Liver (tissue), 9 donors: Measurements from ENCODE around the gene SYT13. TPM values are rescaled to one million over a fixed set of nuclear protein-coding genes. Genes with fewer than 3 reads are reported as not detected.

Experiments
- DNase-seq: peaks from one replicate; pipeline ENCODE4 v3.0.0-alpha.2; 2017; ENCODE audit warnings: low spot score
- H3K27ac ChIP-seq, 2 donors: one replicate each; pipeline ENCODE4 v1.7.0; 2013; ENCODE audit warnings: inconsistent platforms in 2 of 2, low read length in 2 of 2, control low read depth in 1 of 2, low read depth in 1 of 2, mild to moderate bottlenecking in 1 of 2
- H3K27me3 ChIP-seq, 4 donors: one replicate each; pipeline versions ENCODE4 v1.6.1 to v1.7.0; 2013; ENCODE audit warnings: low read length in 3 of 4, inconsistent platforms in 1 of 4, mild to moderate bottlenecking in 1 of 4, moderate library complexity in 1 of 4; ENCODE audit not compliant: control insufficient read depth in 4 of 4, insufficient read depth in 4 of 4
- H3K36me3 ChIP-seq, 4 donors: one replicate each; pipeline versions ENCODE4 v1.6.1 to v1.7.0; 2013; ENCODE audit warnings: low read length in 3 of 4, mild to moderate bottlenecking in 3 of 4, low read depth in 1 of 4, moderate library complexity in 1 of 4; ENCODE audit not compliant: control insufficient read depth in 4 of 4, insufficient read depth in 3 of 4
- H3K4me1 ChIP-seq, 4 donors: one replicate each; pipeline versions ENCODE4 v1.6.1 to v1.7.0; 2013; ENCODE audit warnings: low read length in 3 of 4, mild to moderate bottlenecking in 3 of 4, moderate library complexity in 1 of 4; ENCODE audit not compliant: control insufficient read depth in 4 of 4, insufficient read depth in 4 of 4
- H3K4me3 ChIP-seq, 3 donors: one replicate each; pipeline versions ENCODE4 v1.6.1 to v1.7.0; 2013; ENCODE audit warnings: low read length in 3 of 3, control low read depth in 1 of 3, low read depth in 1 of 3, mild to moderate bottlenecking in 1 of 3
- H3K9ac ChIP-seq, 2 donors: one replicate each; pipeline ENCODE4 v1.7.0; 2013; ENCODE audit warnings: low read length in 2 of 2, mild to moderate bottlenecking in 2 of 2, moderate library complexity in 2 of 2, control low read depth in 1 of 2, low read depth in 1 of 2
- H3K9me3 ChIP-seq, 4 donors: one replicate each; pipeline versions ENCODE4 v1.6.1 to v1.7.0; 2013; ENCODE audit warnings: low read length in 3 of 4; ENCODE audit not compliant: control insufficient read depth in 4 of 4
- EGR1 ChIP-seq, 2 donors: IDR thresholded peaks; 2 replicates each; pipeline ENCODE4 v1.6.1; 2016 to 2018; ENCODE audit warnings: antibody characterized with exemption in 2 of 2, low read depth in 2 of 2
- FOXA1 ChIP-seq: IDR thresholded peaks from 2 replicates; pipeline ENCODE4 v1.6.1; 2016; ENCODE audit warnings: antibody characterized with exemption
- FOXA2 ChIP-seq: IDR thresholded peaks from 2 replicates; pipeline ENCODE4 v1.6.1; 2016; ENCODE audit warnings: antibody characterized with exemption
- GABPA ChIP-seq, 2 donors: IDR thresholded peaks in 1 of 2; conservative IDR thresholded peaks in 1 of 2; 2 replicates each; pipeline ENCODE4 v1.6.1; 2016; ENCODE audit warnings: antibody characterized with exemption in 2 of 2, mild to moderate bottlenecking in 1 of 2, moderate library complexity in 1 of 2
- HNF4A ChIP-seq, 2 donors: conservative IDR thresholded peaks; 2 replicates each; pipeline ENCODE4 v1.6.1; 2016; ENCODE audit warnings: antibody characterized with exemption in 2 of 2, mild to moderate bottlenecking in 2 of 2
- HNF4G ChIP-seq: IDR thresholded peaks from 2 replicates; pipeline ENCODE4 v1.6.1; 2016; ENCODE audit warnings: antibody characterized with exemption
- JUND ChIP-seq, 2 donors: IDR thresholded peaks; 2 replicates each; pipeline ENCODE4 v1.6.1; 2016; ENCODE audit warnings: antibody characterized with exemption in 2 of 2
- NR2F2 ChIP-seq: IDR thresholded peaks from 2 replicates; pipeline ENCODE4 v1.6.1; 2016; ENCODE audit warnings: antibody characterized with exemption
- RAD21 ChIP-seq, 2 donors: IDR thresholded peaks; 2 replicates each; pipeline ENCODE4 v1.6.1; 2016; ENCODE audit warnings: antibody characterized with exemption in 2 of 2, mild to moderate bottlenecking in 2 of 2
- RXRA ChIP-seq, 2 donors: IDR thresholded peaks; 2 replicates each; pipeline ENCODE4 v1.6.1; 2017 to 2018; ENCODE audit warnings: antibody characterized with exemption in 2 of 2, mild to moderate bottlenecking in 1 of 2
- SP1 ChIP-seq: IDR thresholded peaks from 2 replicates; pipeline ENCODE4 v1.6.1; 2018; ENCODE audit warnings: antibody characterized with exemption, mild to moderate bottlenecking
- TAF1 ChIP-seq: conservative IDR thresholded peaks from 2 replicates; pipeline ENCODE4 v1.6.1; 2016; ENCODE audit warnings: antibody characterized with exemption, mild to moderate bottlenecking
- YY1 ChIP-seq: IDR thresholded peaks from 2 replicates; pipeline ENCODE4 v1.6.1; 2016; ENCODE audit warnings: antibody characterized with exemption, mild to moderate bottlenecking
- WGBS: extraction: QIAGEN DNeasy Blood & Tissue Kit; methylation state at CpG from one replicate; pipeline ENCODE4 v1.1.7; 2013; 5-methylcytosine and 5-hydroxymethylcytosine counted together
- polyA plus RNA-seq, 2 donors: library from polyadenylated mRNA; stranded (reverse) in 1 of 2; unstranded in 1 of 2; fragments of 200-250 nt in 1 of 2; fragments of >200 nt in 1 of 2; fragmentation: Nextera tagmentation in 1 of 2; extraction: Ambion mirVana in 1 of 2; gene quantifications; one replicate each; pipeline versions ENCODE4 v1.2.1 to v1.2.3, GENCODE V29; 2013 to 2015
- total RNA-seq, 2 donors: library from RNA; depleted of rRNA; stranded (reverse); fragments of >200 nt; gene quantifications; one replicate each; pipeline ENCODE4 v1.2.3, GENCODE V29; 2014
- TF ChIP-seq, protein P1 (sequence below): IDR thresholded peaks from 2 replicates; pipeline ENCODE4 v1.6.1; 2016; ENCODE audit warnings: antibody characterized with exemption
- TF ChIP-seq, protein P2 (sequence below): IDR thresholded peaks from 2 replicates; pipeline ENCODE4 v1.6.1; 2016; ENCODE audit warnings: antibody characterized with exemption, mild to moderate bottlenecking
- TF ChIP-seq, protein P3 (sequence below): fragments of 150-350 bp; IDR thresholded peaks from 2 replicates; pipeline ENCODE4 v1.5.1; 2017; ENCODE audit warnings: improper control_type of control experiment, low read depth, low read length; ENCODE audit not compliant: missing input control
- TF ChIP-seq, protein P4 (sequence below): IDR thresholded peaks from 2 replicates; pipeline ENCODE4 v1.6.1; 2016; ENCODE audit warnings: antibody characterized with exemption
- TF ChIP-seq, protein P5 (sequence below): IDR thresholded peaks from 2 replicates; pipeline ENCODE4 v1.6.1; 2016; ENCODE audit warnings: antibody characterized with exemption
- donor health status: healthy.
- donor health status: healthy.
- donor health status: healthy.
- donor health status: healthy.
- donor health status: healthy.

SYT13 gene
- total and polyA plus RNA-seq, 4 donors: 0.05 to 0.33 (median 0.14) TPM

GRCh38 chr11:45275828-45276227, 10.3 kb downstream of the SYT13 start:
- 64% methylated on average over 4 of the region's 4 CpGs for WGBS
- Histone ChIP-seq H3K27me3 (peaks cover 0 to 9% (median 0%) of the 10 kb centered on the region in 4 donors), H3K9me3 (peaks cover 0 to 6% (median 0%) of the 10 kb centered on the region in 4 donors), H3K4me3 (no peak overlapping the region), H3K4me1 (no peaks in the 10 kb centered on the region), H3K36me3 (peaks cover 0 to 3% (median 0%) of the 10 kb centered on the region in 4 donors), H3K27ac (no peak overlapping the region), H3K9ac (no peak overlapping the region)
- DNase-seq: no peak
- TF ChIP-seq SP1 (no peak), FOXA1 (no peak), RXRA (IDR thresholded peaks at IDR 0.05) (no peak), TAF1 (no peak), HNF4G (no peak), NR2F2 (no peak), FOXA2 (no peak), EGR1 (IDR thresholded peaks at IDR 0.05; ENCODE audit: low read depth in 2 of 2) (no peak), GABPA (IDR thresholded peaks at IDR 0.05 in 1 of 2, conservative IDR thresholded peaks at IDR 0.05 in 1 of 2) (no peak), RAD21 (IDR thresholded peaks at IDR 0.05) (no peak), HNF4A (conservative IDR thresholded peaks at IDR 0.05) (no peak), YY1 (no peak), JUND (IDR thresholded peaks at IDR 0.05) (no peak)
- TF ChIP-seq, protein P1, sequence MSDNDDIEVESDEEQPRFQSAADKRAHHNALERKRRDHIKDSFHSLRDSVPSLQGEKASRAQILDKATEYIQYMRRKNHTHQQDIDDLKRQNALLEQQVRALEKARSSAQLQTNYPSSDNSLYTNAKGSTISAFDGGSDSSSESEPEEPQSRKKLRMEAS: no peak
- TF ChIP-seq, protein P2, sequence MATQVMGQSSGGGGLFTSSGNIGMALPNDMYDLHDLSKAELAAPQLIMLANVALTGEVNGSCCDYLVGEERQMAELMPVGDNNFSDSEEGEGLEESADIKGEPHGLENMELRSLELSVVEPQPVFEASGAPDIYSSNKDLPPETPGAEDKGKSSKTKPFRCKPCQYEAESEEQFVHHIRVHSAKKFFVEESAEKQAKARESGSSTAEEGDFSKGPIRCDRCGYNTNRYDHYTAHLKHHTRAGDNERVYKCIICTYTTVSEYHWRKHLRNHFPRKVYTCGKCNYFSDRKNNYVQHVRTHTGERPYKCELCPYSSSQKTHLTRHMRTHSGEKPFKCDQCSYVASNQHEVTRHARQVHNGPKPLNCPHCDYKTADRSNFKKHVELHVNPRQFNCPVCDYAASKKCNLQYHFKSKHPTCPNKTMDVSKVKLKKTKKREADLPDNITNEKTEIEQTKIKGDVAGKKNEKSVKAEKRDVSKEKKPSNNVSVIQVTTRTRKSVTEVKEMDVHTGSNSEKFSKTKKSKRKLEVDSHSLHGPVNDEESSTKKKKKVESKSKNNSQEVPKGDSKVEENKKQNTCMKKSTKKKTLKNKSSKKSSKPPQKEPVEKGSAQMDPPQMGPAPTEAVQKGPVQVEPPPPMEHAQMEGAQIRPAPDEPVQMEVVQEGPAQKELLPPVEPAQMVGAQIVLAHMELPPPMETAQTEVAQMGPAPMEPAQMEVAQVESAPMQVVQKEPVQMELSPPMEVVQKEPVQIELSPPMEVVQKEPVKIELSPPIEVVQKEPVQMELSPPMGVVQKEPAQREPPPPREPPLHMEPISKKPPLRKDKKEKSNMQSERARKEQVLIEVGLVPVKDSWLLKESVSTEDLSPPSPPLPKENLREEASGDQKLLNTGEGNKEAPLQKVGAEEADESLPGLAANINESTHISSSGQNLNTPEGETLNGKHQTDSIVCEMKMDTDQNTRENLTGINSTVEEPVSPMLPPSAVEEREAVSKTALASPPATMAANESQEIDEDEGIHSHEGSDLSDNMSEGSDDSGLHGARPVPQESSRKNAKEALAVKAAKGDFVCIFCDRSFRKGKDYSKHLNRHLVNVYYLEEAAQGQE: no peak
- TF ChIP-seq, protein P3, sequence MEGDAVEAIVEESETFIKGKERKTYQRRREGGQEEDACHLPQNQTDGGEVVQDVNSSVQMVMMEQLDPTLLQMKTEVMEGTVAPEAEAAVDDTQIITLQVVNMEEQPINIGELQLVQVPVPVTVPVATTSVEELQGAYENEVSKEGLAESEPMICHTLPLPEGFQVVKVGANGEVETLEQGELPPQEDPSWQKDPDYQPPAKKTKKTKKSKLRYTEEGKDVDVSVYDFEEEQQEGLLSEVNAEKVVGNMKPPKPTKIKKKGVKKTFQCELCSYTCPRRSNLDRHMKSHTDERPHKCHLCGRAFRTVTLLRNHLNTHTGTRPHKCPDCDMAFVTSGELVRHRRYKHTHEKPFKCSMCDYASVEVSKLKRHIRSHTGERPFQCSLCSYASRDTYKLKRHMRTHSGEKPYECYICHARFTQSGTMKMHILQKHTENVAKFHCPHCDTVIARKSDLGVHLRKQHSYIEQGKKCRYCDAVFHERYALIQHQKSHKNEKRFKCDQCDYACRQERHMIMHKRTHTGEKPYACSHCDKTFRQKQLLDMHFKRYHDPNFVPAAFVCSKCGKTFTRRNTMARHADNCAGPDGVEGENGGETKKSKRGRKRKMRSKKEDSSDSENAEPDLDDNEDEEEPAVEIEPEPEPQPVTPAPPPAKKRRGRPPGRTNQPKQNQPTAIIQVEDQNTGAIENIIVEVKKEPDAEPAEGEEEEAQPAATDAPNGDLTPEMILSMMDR: no peak
- TF ChIP-seq, protein P4, sequence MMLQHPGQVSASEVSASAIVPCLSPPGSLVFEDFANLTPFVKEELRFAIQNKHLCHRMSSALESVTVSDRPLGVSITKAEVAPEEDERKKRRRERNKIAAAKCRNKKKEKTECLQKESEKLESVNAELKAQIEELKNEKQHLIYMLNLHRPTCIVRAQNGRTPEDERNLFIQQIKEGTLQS: no peak
- TF ChIP-seq, protein P5, sequence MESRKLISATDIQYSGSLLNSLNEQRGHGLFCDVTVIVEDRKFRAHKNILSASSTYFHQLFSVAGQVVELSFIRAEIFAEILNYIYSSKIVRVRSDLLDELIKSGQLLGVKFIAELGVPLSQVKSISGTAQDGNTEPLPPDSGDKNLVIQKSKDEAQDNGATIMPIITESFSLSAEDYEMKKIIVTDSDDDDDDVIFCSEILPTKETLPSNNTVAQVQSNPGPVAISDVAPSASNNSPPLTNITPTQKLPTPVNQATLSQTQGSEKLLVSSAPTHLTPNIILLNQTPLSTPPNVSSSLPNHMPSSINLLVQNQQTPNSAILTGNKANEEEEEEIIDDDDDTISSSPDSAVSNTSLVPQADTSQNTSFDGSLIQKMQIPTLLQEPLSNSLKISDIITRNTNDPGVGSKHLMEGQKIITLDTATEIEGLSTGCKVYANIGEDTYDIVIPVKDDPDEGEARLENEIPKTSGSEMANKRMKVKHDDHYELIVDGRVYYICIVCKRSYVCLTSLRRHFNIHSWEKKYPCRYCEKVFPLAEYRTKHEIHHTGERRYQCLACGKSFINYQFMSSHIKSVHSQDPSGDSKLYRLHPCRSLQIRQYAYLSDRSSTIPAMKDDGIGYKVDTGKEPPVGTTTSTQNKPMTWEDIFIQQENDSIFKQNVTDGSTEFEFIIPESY: no peak
